Measurements from ENCODE around the gene TTC33.

- TF ChIP-seq YY1 (IDR thresholded peaks at IDR 0.05; ENCODE audit: insufficient read depth, insufficient read length) = no peak
- no peak for TF ChIP-seq ZNF274 (IDR thresholded peaks at IDR 0.05; ENCODE audit: low read depth, low read length)
- no peak for TF ChIP-seq SUZ12 (IDR thresholded peaks at IDR 0.05; ENCODE audit: extremely low read depth, insufficient read depth, insufficient read length)
Observed at GRCh38 chr5:40575411-40575810, 180.3 kb downstream of the TTC33 start.

All from NT2/D1 (cell line).